Endothelial cell of umbilical vein (primary cell): ENCODE results near the gene NHP2.

Experiments used
- CTCF ChIP-seq, 2 donors: IDR thresholded peaks; 1 replicate in 1 of 2; 2 replicates in 1 of 2; pipeline ENCODE4 v1.5.1; 2011; ENCODE audit warnings: low read length in 2 of 2, mild to moderate bottlenecking in 2 of 2, moderate library complexity in 2 of 2, control low read depth in 1 of 2, inconsistent platforms in 1 of 2, low read depth in 1 of 2; ENCODE audit not compliant: insufficient read depth in 1 of 2; ENCODE audit errors: extremely low read depth in 1 of 2
- EZH2 ChIP-seq: IDR thresholded peaks from 2 replicates; pipeline ENCODE4 v1.6.1; 2012; ENCODE audit warnings: borderline replicate concordance, low read depth, mild to moderate bottlenecking, moderate library complexity, low read length, inconsistent platforms; ENCODE audit not compliant: severe bottlenecking
- GATA2 ChIP-seq: IDR thresholded peaks from 2 replicates; pipeline ENCODE4 v1.7.0; 2011; ENCODE audit warnings: low read depth, mild to moderate bottlenecking, moderate library complexity, mixed read lengths, low read length; ENCODE audit not compliant: insufficient read length, insufficient read depth
- MAX ChIP-seq: IDR thresholded peaks from 2 replicates; pipeline ENCODE4 v1.6.1; 2011; ENCODE audit not compliant: insufficient read depth, insufficient read length
- MYC ChIP-seq: IDR thresholded peaks from one replicate; pipeline ENCODE4 v1.6.1; 2011; ENCODE audit warnings: mild to moderate bottlenecking, low read depth, low read length
- POLR2A ChIP-seq: IDR thresholded peaks from 2 replicates; pipeline ENCODE4 v1.6.1; 2012; ENCODE audit warnings: low read depth, mild to moderate bottlenecking, control low read depth, low read length
- POLR2AphosphoS5 ChIP-seq: IDR thresholded peaks from 2 replicates; pipeline ENCODE4 v1.6.1; 2012; ENCODE audit warnings: low read depth, mild to moderate bottlenecking, control low read depth, low read length, moderate library complexity; ENCODE audit not compliant: insufficient read depth

DNA sequence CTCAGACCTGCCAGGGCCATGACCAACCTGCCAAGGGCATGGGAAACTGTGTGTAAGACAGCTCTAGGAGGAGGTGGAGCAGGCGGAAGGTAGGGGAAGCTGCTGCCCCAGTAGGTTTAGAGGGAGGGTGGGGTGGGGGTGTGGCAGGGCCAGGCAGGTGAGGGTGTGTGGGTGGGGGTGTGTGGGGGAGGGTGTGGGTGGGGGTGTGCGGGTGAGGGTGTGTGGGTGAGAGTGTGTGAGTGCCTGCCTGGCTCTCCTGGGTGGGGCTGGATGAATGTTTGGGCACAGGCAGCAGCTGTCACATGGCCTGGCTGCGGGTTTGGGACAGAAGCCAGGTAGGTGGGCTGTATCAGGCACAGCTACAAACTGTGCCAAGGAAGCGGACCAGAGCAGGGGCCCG lies 49.2 kb downstream of the NHP2 start:
- TF ChIP-seq CTCF (IDR thresholded peaks at IDR 0.05; ENCODE audit: extremely low read depth in 1 of 2, insufficient read depth in 1 of 2, low read depth in 1 of 2, low read length in 2 of 2) (no peak), EZH2 (no peak), GATA2 (no peak), MAX (no peak), POLR2AphosphoS5 (no peak), MYC (no peak), POLR2A (no peak)
